A673 (cell line): Measurements from ENCODE around the gene BEST2. TPM values are rescaled to one million over a fixed set of nuclear protein-coding genes. Genes with fewer than 3 reads are reported as not detected.

Source experiments
- BruUV-seq: library from RNA; stranded (reverse); fragments of 400-500 nt; replicated peaks from 2 replicates; lab custom pipeline; 2021; lab: Mats Ljungman, UMichigan
- CTCF ChIA-PET: fragments of 300-600 bp; sonication (Branson Sonifier 250); formaldehyde crosslinking; loops from one replicate; lab custom pipeline; 2022; ENCODE audit warnings: antibody characterized with exemption; lab: Charles Lee
- POLR2A ChIA-PET: fragments of 300-600 bp; sonication (Branson Sonifier 250); formaldehyde crosslinking; loops from one replicate; lab custom pipeline; 2022; ENCODE audit warnings: antibody characterized with exemption; ENCODE audit not compliant: low non-redundant PET; lab: Charles Lee
- DNase-seq: peaks from one replicate; pipeline ENCODE4 v3.0.0-alpha.2; 2015; ENCODE audit warnings: low spot score
- H3K27ac ChIP-seq: fragments of 200-600 bp; sonication (generic); 2 replicates; pipeline ENCODE4 v1.5.1; 2016; ENCODE audit warnings: mixed run types, low read depth, mild to moderate bottlenecking, mixed read lengths, antibody characterized with exemption, low read length; ENCODE audit not compliant: poor library complexity, severe bottlenecking
- H3K27me3 ChIP-seq: fragments of 200-600 bp; sonication (generic); replicated peaks from 2 replicates; pipeline ENCODE4 v1.6.1; 2017; ENCODE audit warnings: mixed run types, low read depth, mild to moderate bottlenecking, mixed read lengths, antibody characterized with exemption, low read length; ENCODE audit not compliant: insufficient read depth, poor library complexity
- H3K36me3 ChIP-seq: fragments of 200-600 bp; sonication (generic); 2 replicates; pipeline ENCODE4 v1.6.1; 2016; ENCODE audit warnings: mixed run types, mild to moderate bottlenecking, mixed read lengths, antibody characterized with exemption, low read length; ENCODE audit not compliant: insufficient read depth, poor library complexity, severe bottlenecking
- H3K4me1 ChIP-seq: fragments of 200-600 bp; sonication (generic); 2 replicates; pipeline ENCODE4 v1.6.1; 2017; ENCODE audit warnings: mixed run types, mild to moderate bottlenecking, mixed read lengths, antibody characterized with exemption, low read length; ENCODE audit not compliant: insufficient read depth, poor library complexity, severe bottlenecking
- H3K4me3 ChIP-seq: fragments of 200-600 bp; sonication (generic); 2 replicates; pipeline ENCODE4 v1.5.1; 2016; ENCODE audit warnings: low read depth, mixed run types, mild to moderate bottlenecking, mixed read lengths, low read length; ENCODE audit not compliant: poor library complexity, severe bottlenecking
- H3K9me3 ChIP-seq: fragments of 200-600 bp; sonication (generic); 2 replicates; pipeline ENCODE4 v1.6.1; 2016; ENCODE audit warnings: mixed run types, low read depth, mild to moderate bottlenecking, mixed read lengths, antibody characterized with exemption, low read length; ENCODE audit not compliant: poor library complexity, severe bottlenecking
- EZH2 ChIP-seq: fragments of 200-600 bp; sonication (generic); IDR thresholded peaks from 2 replicates; pipeline ENCODE4 v1.6.1; 2017; ENCODE audit warnings: borderline replicate concordance, low read depth, mild to moderate bottlenecking, mixed read lengths, antibody characterized with exemption, low read length; ENCODE audit not compliant: poor library complexity, severe bottlenecking
- intact Hi-C: fragments of 100-400 bp; cut with micrococcal nuclease; formaldehyde crosslinking; loops from one replicate; pipeline ENCODE4 v1.10.0; 2022; ENCODE audit not compliant: unreplicated experiment
- total RNA-seq: library from RNA; stranded (reverse); gene quantifications from 2 replicates; pipeline ENCODE4 v1.2.3, GENCODE V29; 2021
- TF ChIP-seq, protein P1 (sequence below): fragments of 300-800, 200-600 bp; sonication (generic); conservative IDR thresholded peaks from 2 replicates; pipeline ENCODE4 v1.5.1; 2017; ENCODE audit warnings: low read depth, mild to moderate bottlenecking, antibody characterized with exemption, low read length, moderate library complexity, mixed read lengths

BEST2 gene
- total RNA-seq, 1 experiment from 2014 or later: not detected

DNA sequence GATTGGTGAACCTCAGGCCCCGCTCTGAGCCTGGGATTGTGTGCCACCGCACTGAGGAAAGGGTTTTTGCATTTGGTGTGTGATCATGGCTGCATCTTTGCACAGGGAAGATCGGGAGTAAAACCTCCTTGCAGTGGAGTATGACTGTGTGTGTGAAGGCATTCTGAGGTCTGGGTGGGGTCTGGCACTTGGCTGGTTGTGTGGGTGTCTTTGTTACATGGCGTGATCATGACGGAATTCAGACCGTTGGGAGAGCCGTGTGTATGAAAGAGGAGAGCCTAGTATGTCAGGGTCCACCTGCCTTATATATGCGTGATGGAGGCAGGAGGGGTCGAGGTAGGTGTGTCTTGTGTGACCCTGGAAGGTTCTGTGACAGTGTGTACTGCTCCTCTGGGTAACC lies 740 bp upstream of the BEST2 start:
- ChIA-PET CTCF (no interaction called here), POLR2A (no interaction called here)
- no peak for TF ChIP-seq EZH2
- TF ChIP-seq, protein P1, sequence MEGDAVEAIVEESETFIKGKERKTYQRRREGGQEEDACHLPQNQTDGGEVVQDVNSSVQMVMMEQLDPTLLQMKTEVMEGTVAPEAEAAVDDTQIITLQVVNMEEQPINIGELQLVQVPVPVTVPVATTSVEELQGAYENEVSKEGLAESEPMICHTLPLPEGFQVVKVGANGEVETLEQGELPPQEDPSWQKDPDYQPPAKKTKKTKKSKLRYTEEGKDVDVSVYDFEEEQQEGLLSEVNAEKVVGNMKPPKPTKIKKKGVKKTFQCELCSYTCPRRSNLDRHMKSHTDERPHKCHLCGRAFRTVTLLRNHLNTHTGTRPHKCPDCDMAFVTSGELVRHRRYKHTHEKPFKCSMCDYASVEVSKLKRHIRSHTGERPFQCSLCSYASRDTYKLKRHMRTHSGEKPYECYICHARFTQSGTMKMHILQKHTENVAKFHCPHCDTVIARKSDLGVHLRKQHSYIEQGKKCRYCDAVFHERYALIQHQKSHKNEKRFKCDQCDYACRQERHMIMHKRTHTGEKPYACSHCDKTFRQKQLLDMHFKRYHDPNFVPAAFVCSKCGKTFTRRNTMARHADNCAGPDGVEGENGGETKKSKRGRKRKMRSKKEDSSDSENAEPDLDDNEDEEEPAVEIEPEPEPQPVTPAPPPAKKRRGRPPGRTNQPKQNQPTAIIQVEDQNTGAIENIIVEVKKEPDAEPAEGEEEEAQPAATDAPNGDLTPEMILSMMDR: no peak
- DNase-seq: no peak
- H3K4me1 ChIP-seq: peaks cover 27% of the 10 kb centered on the region
- intact Hi-C loops: no loop called here
- H3K27ac ChIP-seq: no peak overlapping the region
- H3K27me3 ChIP-seq: peaks cover 9% of the 10 kb centered on the region
- H3K9me3 ChIP-seq: no peaks in the 10 kb centered on the region
- H3K36me3 ChIP-seq: peaks cover 10% of the 10 kb centered on the region
- no TSS peak for BruUV-seq
- H3K4me3 ChIP-seq: no peak overlapping the region

DNA sequence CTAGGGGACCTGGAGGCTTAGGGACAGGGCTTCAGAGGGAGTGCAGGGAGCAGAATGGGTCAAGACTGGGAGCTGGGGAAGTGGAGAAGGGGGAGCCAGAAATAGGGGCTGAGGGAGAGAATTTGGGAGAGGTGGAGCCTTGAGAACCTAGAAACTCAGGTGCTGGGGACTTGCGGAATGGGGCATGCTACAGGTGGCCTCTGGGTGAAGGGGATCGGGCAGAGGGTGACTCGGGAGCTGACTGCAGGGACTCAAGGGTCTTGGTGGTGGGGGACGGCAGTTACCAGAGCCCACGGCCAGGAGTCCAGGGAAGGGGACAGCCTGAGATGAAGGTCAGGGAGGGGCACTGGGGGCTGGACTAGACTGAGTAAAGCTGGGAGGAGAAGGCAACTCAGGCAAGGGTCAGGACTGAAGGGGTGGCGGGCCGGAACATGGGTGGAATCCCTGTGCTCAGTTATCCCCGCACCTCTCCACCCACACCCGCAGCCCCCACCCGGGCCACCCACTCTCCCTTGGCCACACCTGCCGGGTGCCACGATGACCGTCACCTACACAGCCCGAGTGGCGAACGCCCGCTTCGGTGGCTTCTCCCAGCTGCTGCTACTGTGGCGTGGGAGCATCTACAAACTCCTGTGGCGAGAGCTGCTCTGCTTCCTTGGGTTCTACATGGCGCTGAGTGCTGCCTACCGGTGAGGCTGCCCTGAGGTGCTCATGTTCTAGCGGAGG lies 628 bp downstream of the BEST2 start:
- Histone ChIP-seq H3K27ac (no peak overlapping the region), H3K36me3 (peaks cover 6% of the 10 kb centered on the region), H3K4me3 (no peak overlapping the region), H3K9me3 (no peaks in the 10 kb centered on the region), H3K27me3 (peaks cover 9% of the 10 kb centered on the region), H3K4me1 (peaks cover 27% of the 10 kb centered on the region)
- DNase-seq: no peak
- intact Hi-C loops: no loop called here
- TF ChIP-seq, protein P1: no peak
- TF ChIP-seq EZH2: no peak
- ChIA-PET POLR2A (interaction anchor here (0.6 kb wide), 1 partner anchor 30 kb away, joined by 4 read pairs; no protein-coding TSS in a partner anchor), CTCF (interaction anchor here (0.6 to 0.8 kb wide), 2 partner anchors 9 to 526 kb away, joined by 3 to 5 read pairs; no protein-coding TSS in a partner anchor)
- BruUV-seq: no TSS peak

DNA sequence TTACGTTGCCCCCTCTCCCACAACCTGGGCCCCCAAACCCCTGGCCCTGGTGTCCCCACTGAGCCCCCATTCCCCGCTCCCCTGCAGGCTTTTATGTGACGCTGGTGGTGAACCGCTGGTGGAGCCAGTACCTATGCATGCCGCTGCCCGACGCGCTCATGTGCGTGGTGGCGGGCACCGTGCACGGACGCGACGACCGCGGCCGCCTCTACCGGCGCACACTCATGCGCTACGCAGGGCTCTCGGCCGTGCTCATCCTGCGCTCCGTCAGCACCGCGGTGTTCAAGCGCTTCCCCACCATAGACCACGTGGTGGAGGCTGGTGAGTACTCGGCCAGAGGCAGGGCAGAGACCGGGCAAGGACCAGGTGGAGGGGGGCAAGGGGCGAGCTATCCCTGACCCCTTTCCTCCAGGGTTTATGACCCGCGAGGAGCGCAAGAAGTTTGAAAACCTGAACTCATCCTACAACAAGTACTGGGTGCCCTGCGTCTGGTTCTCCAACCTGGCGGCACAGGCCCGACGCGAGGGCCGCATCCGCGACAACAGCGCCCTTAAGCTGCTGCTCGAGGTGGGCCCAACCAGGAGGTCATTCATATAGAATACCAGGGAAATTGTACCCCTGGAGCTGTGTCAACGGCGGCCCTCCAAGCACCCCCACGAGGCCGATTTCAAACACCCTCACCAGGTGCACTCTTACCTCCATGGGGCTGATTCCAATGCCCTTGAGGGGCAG lies 3.0 kb downstream of the BEST2 start:
- Histone ChIP-seq H3K9me3 (no peaks in the 10 kb centered on the region), H3K4me1 (peaks cover 8% of the 10 kb centered on the region), H3K4me3 (no peak overlapping the region), H3K27me3 (peaks cover 9% of the 10 kb centered on the region), H3K27ac (no peak overlapping the region), H3K36me3 (no peaks in the 10 kb centered on the region)
- DNase-seq: no peak
- BruUV-seq: no TSS peak
- intact Hi-C loops: no loop called here
- ChIA-PET POLR2A (interaction anchor here (0.6 kb wide), 1 partner anchor 209 kb away, joined by 6 read pairs; no protein-coding TSS in a partner anchor), CTCF (interaction anchor here (0.7 to 1.5 kb wide), 2 partner anchors 12 to 83 kb away, joined by 3 to 7 read pairs; no protein-coding TSS in a partner anchor)
- TF ChIP-seq, protein P1: no peak
- TF ChIP-seq EZH2: no peak
